Activated naive CD8-positive, alpha-beta T cell treated with anti-CD3 and anti-CD28 coated beads, Interleukin-2, amount 50 U/mL, for 24 hours (primary cell): ENCODE data around the gene CDH13.

Source experiments
- ATAC-seq: fragments of 150-1000 bp; cut with Tn5 transposase; one replicate; pipeline ENCODE4 v1.10.0; 2021
- DNase-seq: peaks from one replicate; pipeline ENCODE4 v3.0.0; 2021
- H3K27ac Mint-ChIP-seq: one replicate; pipeline ENCODE4 v1.8.0; 2021; ENCODE audit warnings: mild to moderate bottlenecking, mixed read lengths
- H3K27me3 Mint-ChIP-seq: one replicate; pipeline ENCODE4 v1.8.0; 2021; ENCODE audit warnings: mixed read lengths
- H3K36me3 Mint-ChIP-seq: one replicate; pipeline ENCODE4 v1.8.0; 2021; ENCODE audit warnings: low read depth, mixed read lengths
- H3K4me1 Mint-ChIP-seq: one replicate; pipeline ENCODE4 v1.8.0; 2021; ENCODE audit warnings: mixed read lengths
- H3K4me3 Mint-ChIP-seq: one replicate; pipeline ENCODE4 v1.8.0; 2021; ENCODE audit warnings: mild to moderate bottlenecking, moderate library complexity, mixed read lengths
- H3K9me3 Mint-ChIP-seq: one replicate; pipeline ENCODE4 v1.8.0; 2021; ENCODE audit warnings: mixed read lengths

Gene CDH13

GRCh38 chr16:82991966-82992675 is 365.4 kb downstream of the CDH13 start:
- Mint-ChIP-seq H3K9me3 (no peaks in the 10 kb centered on the region), H3K27ac (no peak overlapping the region), H3K4me1 (no peaks in the 10 kb centered on the region), H3K27me3 (no peaks in the 10 kb centered on the region), H3K4me3 (no peak overlapping the region), H3K36me3 (no peaks in the 10 kb centered on the region)
- no peak for DNase-seq
- no peak for ATAC-seq

GRCh38 chr16:82992786-82993185 is 366.0 kb downstream of the CDH13 start:
- H3K4me1 Mint-ChIP-seq: no peaks in the 10 kb centered on the region
- H3K27me3 Mint-ChIP-seq: no peaks in the 10 kb centered on the region
- H3K27ac Mint-ChIP-seq: no peak overlapping the region
- H3K36me3 Mint-ChIP-seq: no peaks in the 10 kb centered on the region
- H3K9me3 Mint-ChIP-seq: no peaks in the 10 kb centered on the region
- DNase-seq (no peak), ATAC-seq (no peak)
- no peak overlapping the region for H3K4me3 Mint-ChIP-seq

- Mint-ChIP-seq H3K4me3 (no peak overlapping the region), H3K9me3 (no peaks in the 10 kb centered on the region), H3K27ac (no peak overlapping the region), H3K36me3 (no peaks in the 10 kb centered on the region), H3K27me3 (no peaks in the 10 kb centered on the region), H3K4me1 (no peaks in the 10 kb centered on the region)
- DNase-seq: no peak
- ATAC-seq: no peak
Observed at GRCh38 chr16:82993415-82993814, 366.6 kb downstream of the CDH13 start.

- no peak overlapping the region for H3K27ac Mint-ChIP-seq
- ATAC-seq: no peak
- H3K27me3 Mint-ChIP-seq: no peaks in the 10 kb centered on the region
- no peak overlapping the region for H3K4me3 Mint-ChIP-seq
- H3K4me1 Mint-ChIP-seq: no peaks in the 10 kb centered on the region
- no peak for DNase-seq
- no peaks in the 10 kb centered on the region for H3K36me3 Mint-ChIP-seq
- no peaks in the 10 kb centered on the region for H3K9me3 Mint-ChIP-seq
Observed at GRCh38 chr16:82993926-82994325, 367.2 kb downstream of the CDH13 start.

- H3K9me3 Mint-ChIP-seq: no peaks in the 10 kb centered on the region
- no peaks in the 10 kb centered on the region for H3K36me3 Mint-ChIP-seq
- H3K4me1 Mint-ChIP-seq: no peaks in the 10 kb centered on the region
- H3K4me3 Mint-ChIP-seq: no peak overlapping the region
- no peak overlapping the region for H3K27ac Mint-ChIP-seq
- H3K27me3 Mint-ChIP-seq: no peaks in the 10 kb centered on the region
- ATAC-seq (no peak), DNase-seq (no peak)
Observed at GRCh38 chr16:82995286-82995923, 368.6 kb downstream of the CDH13 start.

GRCh38 chr16:82995924-82996441 is 369.2 kb downstream of the CDH13 start:
- H3K4me3 Mint-ChIP-seq: no peak overlapping the region
- no peaks in the 10 kb centered on the region for H3K36me3 Mint-ChIP-seq
- ATAC-seq (no peak), DNase-seq (no peak)
- H3K27me3 Mint-ChIP-seq: no peaks in the 10 kb centered on the region
- H3K4me1 Mint-ChIP-seq: no peaks in the 10 kb centered on the region
- H3K27ac Mint-ChIP-seq: no peak overlapping the region
- H3K9me3 Mint-ChIP-seq: peaks cover 4% of the 10 kb centered on the region

- H3K9me3 Mint-ChIP-seq: peaks cover 4% of the 10 kb centered on the region
- H3K27me3 Mint-ChIP-seq: no peaks in the 10 kb centered on the region
- H3K4me3 Mint-ChIP-seq: no peak overlapping the region
- H3K4me1 Mint-ChIP-seq: no peaks in the 10 kb centered on the region
- no peaks in the 10 kb centered on the region for H3K36me3 Mint-ChIP-seq
- no peak for ATAC-seq
- DNase-seq: no peak
- H3K27ac Mint-ChIP-seq: no peak overlapping the region
Observed at GRCh38 chr16:82996814-82997213, 370.0 kb downstream of the CDH13 start.

GRCh38 chr16:82999711-83000110 is 372.9 kb downstream of the CDH13 start:
- H3K27ac Mint-ChIP-seq: no peak overlapping the region
- no peak overlapping the region for H3K4me3 Mint-ChIP-seq
- no peaks in the 10 kb centered on the region for H3K36me3 Mint-ChIP-seq
- ATAC-seq: no peak
- DNase-seq: no peak
- no peaks in the 10 kb centered on the region for H3K27me3 Mint-ChIP-seq
- peaks cover 4% of the 10 kb centered on the region for H3K9me3 Mint-ChIP-seq
- no peaks in the 10 kb centered on the region for H3K4me1 Mint-ChIP-seq

GRCh38 chr16:83002351-83003334 is 375.9 kb downstream of the CDH13 start:
- H3K4me1 Mint-ChIP-seq: no peaks in the 10 kb centered on the region
- ATAC-seq (no peak), DNase-seq (no peak)
- H3K9me3 Mint-ChIP-seq: peaks cover 4% of the 10 kb centered on the region
- H3K4me3 Mint-ChIP-seq: no peak overlapping the region
- no peaks in the 10 kb centered on the region for H3K36me3 Mint-ChIP-seq
- no peak overlapping the region for H3K27ac Mint-ChIP-seq
- no peaks in the 10 kb centered on the region for H3K27me3 Mint-ChIP-seq

GRCh38 chr16:83004868-83005652 is 378.3 kb downstream of the CDH13 start:
- Mint-ChIP-seq H3K27ac (no peak overlapping the region), H3K9me3 (peaks cover 11% of the 10 kb centered on the region), H3K4me1 (no peaks in the 10 kb centered on the region), H3K4me3 (no peak overlapping the region), H3K27me3 (no peaks in the 10 kb centered on the region), H3K36me3 (no peaks in the 10 kb centered on the region)
- no peak for DNase-seq
- ATAC-seq: no peak

GRCh38 chr16:83005653-83006160 is 378.9 kb downstream of the CDH13 start:
- ATAC-seq (no peak), DNase-seq (no peak)
- no peak overlapping the region for H3K27ac Mint-ChIP-seq
- no peaks in the 10 kb centered on the region for H3K4me1 Mint-ChIP-seq
- peaks cover 10% of the 10 kb centered on the region for H3K9me3 Mint-ChIP-seq
- H3K4me3 Mint-ChIP-seq: no peak overlapping the region
- H3K27me3 Mint-ChIP-seq: no peaks in the 10 kb centered on the region
- H3K36me3 Mint-ChIP-seq: no peaks in the 10 kb centered on the region

- no peaks in the 10 kb centered on the region for H3K36me3 Mint-ChIP-seq
- H3K27me3 Mint-ChIP-seq: no peaks in the 10 kb centered on the region
- peaks cover 7% of the 10 kb centered on the region for H3K9me3 Mint-ChIP-seq
- DNase-seq: no peak
- H3K4me1 Mint-ChIP-seq: no peaks in the 10 kb centered on the region
- no peak for ATAC-seq
- no peak overlapping the region for H3K27ac Mint-ChIP-seq
- H3K4me3 Mint-ChIP-seq: no peak overlapping the region
Observed at GRCh38 chr16:83010776-83011720, 384.3 kb downstream of the CDH13 start.

- Mint-ChIP-seq H3K4me3 (no peak overlapping the region), H3K9me3 (peaks cover 7% of the 10 kb centered on the region), H3K27me3 (no peaks in the 10 kb centered on the region), H3K36me3 (no peaks in the 10 kb centered on the region), H3K4me1 (no peaks in the 10 kb centered on the region), H3K27ac (no peak overlapping the region)
- ATAC-seq (no peak), DNase-seq (no peak)
Observed at GRCh38 chr16:83011939-83012338, 385.2 kb downstream of the CDH13 start.
